OCI-LY7 (cell line): ENCODE data around the gene CD2BP2.

Experiments used
- CTCF ChIP-seq: fragments of 200-600 bp; sonication (generic); conservative IDR thresholded peaks from 2 replicates; pipeline ENCODE4 v1.5.1; 2014; ENCODE audit warnings: mild to moderate bottlenecking, antibody characterized with exemption, low read length, moderate library complexity, mixed read lengths
- EZH2phosphoT487 ChIP-seq: fragments of 200-600 bp; sonication (generic); IDR thresholded peaks from 2 replicates; pipeline ENCODE4 v1.6.1; 2018; ENCODE audit warnings: low read depth, borderline replicate concordance, mild to moderate bottlenecking, mixed run types, antibody characterized with exemption, low read length, moderate library complexity, mixed read lengths

GRCh38 chr16:30377050-30377811, 22.1 kb upstream of the CD2BP2 start:
- TF ChIP-seq CTCF, result no peak
- no peak for TF ChIP-seq EZH2phosphoT487
